Smooth muscle cell (in vitro differentiated cells): ENCODE results near the gene KIRREL3. TPM values are rescaled to one million over a fixed set of nuclear protein-coding genes. Genes with fewer than 3 reads are reported as not detected.

Experiments
- DNase-seq: peaks from one replicate; lab custom pipeline; 2025; ENCODE audit not compliant: unreplicated experiment; lab: John Stamatoyannopoulos, UW
- H2AFZ ChIP-seq: fragments of 200-600 bp; sonication (generic); 2 replicates; pipeline ENCODE4 v1.6.0; 2016; ENCODE audit warnings: antibody characterized with exemption, low read depth, mild to moderate bottlenecking
- H3F3A ChIP-seq: fragments of 200-600 bp; sonication (generic); 2 replicates; pipeline ENCODE4 v1.6.0; 2017; ENCODE audit warnings: antibody characterized with exemption, low read depth
- H3K27ac ChIP-seq: fragments of 200-600 bp; sonication (generic); 2 replicates; pipeline ENCODE4 v1.5.1; 2016; ENCODE audit warnings: low read depth, mild to moderate bottlenecking
- H3K27me3 ChIP-seq: fragments of 200-600 bp; sonication (generic); 2 replicates; pipeline ENCODE4 v1.6.1; 2016; ENCODE audit warnings: low read depth, mild to moderate bottlenecking
- H3K36me3 ChIP-seq: fragments of 200-600 bp; sonication (generic); 2 replicates; pipeline ENCODE4 v1.5.1; 2016; ENCODE audit warnings: low read depth
- H3K4me1 ChIP-seq: fragments of 200-600 bp; sonication (generic); 2 replicates; pipeline ENCODE4 v1.5.1; 2016; ENCODE audit warnings: low read depth
- H3K4me2 ChIP-seq: fragments of 200-600 bp; sonication (generic); 2 replicates; pipeline ENCODE4 v1.6.0; 2016; ENCODE audit warnings: mild to moderate bottlenecking
- H3K4me3 ChIP-seq: fragments of 200-600 bp; sonication (generic); 2 replicates; pipeline ENCODE4 v1.5.1; 2016; ENCODE audit warnings: mild to moderate bottlenecking
- H3K79me2 ChIP-seq: fragments of 200-600 bp; sonication (generic); 2 replicates; pipeline ENCODE4 v1.6.0; 2016; ENCODE audit warnings: low read depth, mild to moderate bottlenecking
- H3K9ac ChIP-seq: fragments of 200-600 bp; sonication (generic); 2 replicates; pipeline ENCODE4 v1.6.0; 2016; ENCODE audit warnings: low read depth
- H3K9me3 ChIP-seq: fragments of 200-600 bp; sonication (generic); replicated peaks from 2 replicates; pipeline ENCODE4 v1.5.1; 2016; ENCODE audit warnings: low read depth
- H4K20me1 ChIP-seq: fragments of 200-600 bp; sonication (generic); 2 replicates; pipeline ENCODE4 v1.6.0; 2016; ENCODE audit warnings: low read depth
- WGBS: methylation state at CpG from one replicate; pipeline ENCODE4 v1.1.7; 2016; ENCODE audit warnings: low lambda C conversion rate; 5-methylcytosine and 5-hydroxymethylcytosine counted together
- polyA plus RNA-seq: library from polyadenylated mRNA; unstranded; fragments of >200 nt; fragmentation: Nextera tagmentation; extraction: Ambion mirVana; gene quantifications from 2 replicates; pipeline ENCODE4 v1.2.1, GENCODE V29; 2016
- total RNA-seq: library from RNA; depleted of rRNA; stranded (reverse); fragments of >200 nt; gene quantifications from 2 replicates; pipeline ENCODE4 v1.2.3, GENCODE V29; 2014
- TF ChIP-seq, protein P1 (sequence below): fragments of 200-600 bp; sonication (generic); IDR thresholded peaks from 2 replicates; pipeline ENCODE4 v1.5.1; 2017; ENCODE audit warnings: borderline replicate concordance, mild to moderate bottlenecking, antibody characterized with exemption; ENCODE audit not compliant: insufficient read depth, poor library complexity, severe bottlenecking

KIRREL3 gene
- total and polyA plus RNA-seq, 2 experiments from 2014 or later: 1.2 TPM; not detected in 1

DNA sequence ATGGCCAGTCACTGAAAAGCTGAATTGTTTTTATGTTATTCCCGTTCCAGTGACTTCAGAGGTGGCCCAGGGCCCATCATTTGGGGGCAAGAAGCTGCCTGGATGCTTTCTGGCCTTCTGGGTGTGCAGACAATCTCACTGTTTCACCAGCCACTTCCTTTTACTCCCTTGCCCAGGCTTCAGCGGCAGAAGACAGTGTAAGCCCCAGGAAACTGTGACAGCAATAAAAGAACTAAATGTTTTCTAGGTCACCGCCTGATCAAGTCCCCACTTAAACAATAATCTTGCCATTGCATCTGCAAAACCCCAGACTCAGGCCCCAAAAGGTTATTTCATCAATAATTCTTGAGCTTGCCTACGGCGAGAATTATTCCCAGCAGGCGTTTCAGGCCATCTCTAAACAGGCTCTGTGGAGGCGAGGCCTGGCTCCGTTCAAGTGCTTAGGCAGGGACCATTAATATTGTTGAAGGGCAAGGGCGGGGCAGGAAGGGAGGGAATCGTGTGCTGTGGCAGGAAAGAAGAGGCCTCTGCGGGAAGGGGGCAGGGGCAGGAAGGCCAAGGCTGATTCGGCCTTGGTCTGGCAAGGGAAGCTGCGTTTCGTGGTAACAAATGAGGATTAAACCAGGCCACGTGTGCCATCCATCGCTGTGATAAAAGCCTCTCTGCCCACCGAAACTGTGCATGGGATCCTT, 252.3 kb downstream of the KIRREL3 start:
- H3K4me3 ChIP-seq: no peak overlapping the region
- no peak for DNase-seq
- no peaks in the 10 kb centered on the region for H3K9me3 ChIP-seq
- no peak overlapping the region for H2AFZ ChIP-seq
- WGBS: 72% methylated on average over 17 of the region's 17 CpGs
- no peaks in the 10 kb centered on the region for H4K20me1 ChIP-seq
- H3K79me2 ChIP-seq: no peaks in the 10 kb centered on the region
- no peak overlapping the region for H3K9ac ChIP-seq
- no peaks in the 10 kb centered on the region for H3K36me3 ChIP-seq
- no peaks in the 10 kb centered on the region for H3K4me1 ChIP-seq
- H3K27ac ChIP-seq: no peak overlapping the region
- H3K4me2 ChIP-seq: no peak overlapping the region
- TF ChIP-seq, protein P1, sequence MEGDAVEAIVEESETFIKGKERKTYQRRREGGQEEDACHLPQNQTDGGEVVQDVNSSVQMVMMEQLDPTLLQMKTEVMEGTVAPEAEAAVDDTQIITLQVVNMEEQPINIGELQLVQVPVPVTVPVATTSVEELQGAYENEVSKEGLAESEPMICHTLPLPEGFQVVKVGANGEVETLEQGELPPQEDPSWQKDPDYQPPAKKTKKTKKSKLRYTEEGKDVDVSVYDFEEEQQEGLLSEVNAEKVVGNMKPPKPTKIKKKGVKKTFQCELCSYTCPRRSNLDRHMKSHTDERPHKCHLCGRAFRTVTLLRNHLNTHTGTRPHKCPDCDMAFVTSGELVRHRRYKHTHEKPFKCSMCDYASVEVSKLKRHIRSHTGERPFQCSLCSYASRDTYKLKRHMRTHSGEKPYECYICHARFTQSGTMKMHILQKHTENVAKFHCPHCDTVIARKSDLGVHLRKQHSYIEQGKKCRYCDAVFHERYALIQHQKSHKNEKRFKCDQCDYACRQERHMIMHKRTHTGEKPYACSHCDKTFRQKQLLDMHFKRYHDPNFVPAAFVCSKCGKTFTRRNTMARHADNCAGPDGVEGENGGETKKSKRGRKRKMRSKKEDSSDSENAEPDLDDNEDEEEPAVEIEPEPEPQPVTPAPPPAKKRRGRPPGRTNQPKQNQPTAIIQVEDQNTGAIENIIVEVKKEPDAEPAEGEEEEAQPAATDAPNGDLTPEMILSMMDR: no peak
- H3K27me3 ChIP-seq: no peaks in the 10 kb centered on the region
- no peaks in the 10 kb centered on the region for H3F3A ChIP-seq

DNA sequence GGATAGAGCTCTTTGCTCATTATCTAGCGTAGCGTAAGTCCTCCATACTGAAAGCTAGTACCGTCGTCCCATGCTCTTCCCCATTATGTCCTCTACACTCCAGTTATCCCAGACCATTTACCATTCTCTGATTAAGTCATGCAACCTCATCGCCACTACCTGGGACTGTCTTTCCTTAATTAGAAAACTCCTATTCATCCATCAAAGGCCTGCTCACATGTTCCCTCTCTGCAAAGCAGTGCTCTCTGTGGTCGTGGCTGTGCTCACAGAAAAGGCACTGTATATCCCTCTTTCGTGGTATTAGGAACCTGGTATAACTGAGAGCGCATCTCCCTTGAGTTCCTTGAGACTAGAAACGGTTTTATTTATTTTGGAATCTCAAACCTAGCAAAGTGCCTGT, 253.3 kb downstream of the KIRREL3 start:
- no peak overlapping the region for H3K27ac ChIP-seq
- H3K36me3 ChIP-seq: no peaks in the 10 kb centered on the region
- no peaks in the 10 kb centered on the region for H3K27me3 ChIP-seq
- H3K4me1 ChIP-seq: no peaks in the 10 kb centered on the region
- DNase-seq: no peak
- H3K79me2 ChIP-seq: no peaks in the 10 kb centered on the region
- no peaks in the 10 kb centered on the region for H3F3A ChIP-seq
- H3K9ac ChIP-seq: no peak overlapping the region
- no peaks in the 10 kb centered on the region for H4K20me1 ChIP-seq
- H3K4me3 ChIP-seq: no peak overlapping the region
- 90% methylated on average over 9 of the region's 9 CpGs for WGBS
- no peak overlapping the region for H2AFZ ChIP-seq
- TF ChIP-seq, protein P1: no peak
- no peaks in the 10 kb centered on the region for H3K9me3 ChIP-seq
- H3K4me2 ChIP-seq: no peak overlapping the region

DNA sequence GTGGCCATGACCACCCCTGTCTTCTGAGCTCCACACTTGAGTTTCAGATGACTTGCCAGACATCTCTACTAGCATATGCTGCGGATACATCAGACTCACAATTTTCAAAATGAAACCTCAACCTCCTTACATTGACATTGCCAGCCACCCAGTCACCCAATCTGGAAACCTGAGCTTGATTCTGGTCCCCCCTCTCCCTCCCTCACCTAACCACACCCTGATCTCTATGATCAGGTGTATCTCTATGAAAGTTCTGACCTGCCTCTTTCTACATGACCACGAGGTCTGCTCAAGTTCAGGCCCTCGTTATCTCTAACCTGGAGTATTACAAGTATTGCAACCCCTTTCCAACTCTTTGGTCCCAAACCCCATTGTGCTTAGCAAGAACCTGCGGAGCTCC, 254.1 kb downstream of the KIRREL3 start:
- TF ChIP-seq, protein P1: no peak
- Histone ChIP-seq H3F3A (no peaks in the 10 kb centered on the region), H3K36me3 (no peaks in the 10 kb centered on the region), H3K79me2 (no peaks in the 10 kb centered on the region), H3K4me1 (no peaks in the 10 kb centered on the region), H3K9ac (no peak overlapping the region), H3K4me2 (no peak overlapping the region), H3K27ac (no peak overlapping the region), H3K9me3 (no peaks in the 10 kb centered on the region), H2AFZ (no peak overlapping the region), H4K20me1 (no peaks in the 10 kb centered on the region), H3K27me3 (peaks cover 6% of the 10 kb centered on the region), H3K4me3 (no peak overlapping the region)
- DNase-seq: no peak
- WGBS: 95% methylated on average over 4 of the region's 4 CpGs

DNA sequence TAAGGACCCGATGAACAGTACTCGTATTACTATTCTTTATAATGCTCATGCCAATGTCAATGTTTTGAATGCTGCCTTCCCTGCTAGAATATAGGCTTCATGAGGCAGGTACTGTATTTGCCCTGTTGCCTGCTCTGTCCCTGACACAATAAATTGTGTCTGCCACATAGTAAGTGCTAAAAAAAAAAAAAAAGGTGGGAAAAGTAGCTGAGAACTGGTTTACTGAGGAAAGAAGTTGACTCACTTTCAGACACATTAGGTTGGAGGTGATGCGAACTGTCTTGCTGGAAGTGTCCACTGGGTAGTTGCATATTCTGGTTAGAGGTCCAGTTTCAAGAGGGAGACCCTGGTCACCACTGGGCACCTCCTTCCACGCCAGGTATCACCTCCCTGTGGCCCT, 255.9 kb downstream of the KIRREL3 start:
- WGBS: 98% methylated on average over 4 of the region's 4 CpGs

More for the DNA sequence above, 255.9 kb downstream of the KIRREL3 start:
- Histone ChIP-seq H3K9ac (no peak overlapping the region), H3K27me3 (peaks cover 8% of the 10 kb centered on the region), H3K9me3 (no peaks in the 10 kb centered on the region), H3K4me3 (no peak overlapping the region), H3K27ac (no peak overlapping the region), H3K4me1 (no peaks in the 10 kb centered on the region), H4K20me1 (no peaks in the 10 kb centered on the region), H2AFZ (no peak overlapping the region), H3K4me2 (no peak overlapping the region), H3F3A (no peaks in the 10 kb centered on the region), H3K36me3 (no peaks in the 10 kb centered on the region), H3K79me2 (no peaks in the 10 kb centered on the region)
- DNase-seq: no peak
- TF ChIP-seq, protein P1: no peak
